H7 (cell line): ENCODE data around the gene VGF. TPM values are rescaled to one million over a fixed set of nuclear protein-coding genes. Genes with fewer than 3 reads are reported as not detected.
"Not testable (repeated sequence)": the region's sequence is repeated elsewhere in the genome, so short reads cannot be mapped to it uniquely, and the experiment has no call there.

Experiments used
- DNase-seq: peaks from one replicate; pipeline ENCODE4 v3.0.0; 2012
- H3K27me3 ChIP-seq: 2 replicates; pipeline ENCODE4 v1.6.0; 2011; ENCODE audit warnings: mild to moderate bottlenecking, low read length; ENCODE audit not compliant: control insufficient read depth, insufficient read depth
- H3K36me3 ChIP-seq: replicated peaks from 2 replicates; pipeline ENCODE4 v1.5.1; 2011; ENCODE audit warnings: low read length; ENCODE audit not compliant: control insufficient read depth, insufficient read depth
- H3K4me3 ChIP-seq: 2 replicates; pipeline ENCODE4 v1.5.1; 2011; ENCODE audit warnings: low read depth, mild to moderate bottlenecking, control low read depth, low read length, moderate library complexity; ENCODE audit not compliant: insufficient read depth
- total RNA-seq: library from RNA; depleted of rRNA; stranded (reverse); fragments of >200 nt; shearing (Covaris generic); gene quantifications from 2 replicates; pipeline ENCODE4 v1.2.3, GENCODE V29; 2014

Gene VGF
- total RNA-seq, 1 experiment from 2014 or later = 22.5 TPM

DNA sequence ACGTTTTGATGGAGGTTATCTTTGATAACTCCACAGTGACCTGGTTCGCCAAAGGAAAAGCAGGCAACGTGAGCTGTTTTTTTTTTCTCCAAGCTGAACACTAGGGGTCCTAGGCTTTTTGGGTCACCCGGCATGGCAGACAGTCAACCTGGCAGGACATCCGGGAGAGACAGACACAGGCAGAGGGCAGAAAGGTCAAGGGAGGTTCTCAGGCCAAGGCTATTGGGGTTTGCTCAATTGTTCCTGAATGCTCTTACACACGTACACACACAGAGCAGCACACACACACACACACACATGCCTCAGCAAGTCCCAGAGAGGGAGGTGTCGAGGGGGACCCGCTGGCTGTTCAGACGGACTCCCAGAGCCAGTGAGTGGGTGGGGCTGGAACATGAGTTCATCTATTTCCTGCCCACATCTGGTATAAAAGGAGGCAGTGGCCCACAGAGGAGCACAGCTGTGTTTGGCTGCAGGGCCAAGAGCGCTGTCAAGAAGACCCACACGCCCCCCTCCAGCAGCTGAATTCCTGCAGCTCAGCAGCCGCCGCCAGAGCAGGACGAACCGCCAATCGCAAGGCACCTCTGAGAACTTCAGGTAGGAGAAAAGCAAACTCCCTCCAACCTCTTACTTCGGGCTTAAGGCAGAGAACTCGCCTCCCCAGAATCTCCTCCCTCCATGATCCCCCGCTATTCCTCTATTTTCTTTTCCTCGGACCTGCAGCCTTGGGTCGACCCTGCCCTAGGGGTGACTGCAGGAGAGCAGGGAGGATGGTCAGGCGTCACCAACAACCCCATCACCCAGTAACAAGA, 38.5 kb downstream of the VGF start, which contains the start of gene SERPINE1:
SERPINE1 (plus strand) TSS at position 454 of the 809 bp plus-strand sequence. CDS start 1,290 bp downstream, outside the sequence.
- DNase-seq = peak; percentile 84
- Histone ChIP-seq H3K27me3 (no peaks in the 10 kb centered on the region), H3K4me3 (peak within 1 kb of the TSS; percentile 19; the same call in 1 of the 2 replicates), H3K36me3 (no peaks in the 10 kb centered on the region; the same call in 1 of the 2 replicates)

DNA sequence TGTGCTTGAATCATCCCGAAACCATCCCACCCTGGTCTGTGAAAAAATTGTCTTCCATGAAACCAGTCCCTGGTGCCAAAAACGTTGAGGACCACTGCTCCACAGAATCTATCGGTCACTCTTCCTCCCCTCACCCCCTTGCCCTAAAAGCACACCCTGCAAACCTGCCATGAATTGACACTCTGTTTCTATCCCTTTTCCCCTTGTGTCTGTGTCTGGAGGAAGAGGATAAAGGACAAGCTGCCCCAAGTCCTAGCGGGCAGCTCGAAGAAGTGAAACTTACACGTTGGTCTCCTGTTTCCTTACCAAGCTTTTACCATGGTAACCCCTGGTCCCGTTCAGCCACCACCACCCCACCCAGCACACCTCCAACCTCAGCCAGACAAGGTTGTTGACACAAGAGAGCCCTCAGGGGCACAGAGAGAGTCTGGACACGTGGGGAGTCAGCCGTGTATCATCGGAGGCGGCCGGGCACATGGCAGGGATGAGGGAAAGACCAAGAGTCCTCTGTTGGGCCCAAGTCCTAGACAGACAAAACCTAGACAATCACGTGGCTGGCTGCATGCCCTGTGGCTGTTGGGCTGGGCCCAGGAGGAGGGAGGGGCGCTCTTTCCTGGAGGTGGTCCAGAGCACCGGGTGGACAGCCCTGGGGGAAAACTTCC, 39.2 kb downstream of the VGF start:
- Histone ChIP-seq H3K36me3 (no peaks in the 10 kb centered on the region; the same call in 1 of the 2 replicates), H3K27me3 (no peaks in the 10 kb centered on the region), H3K4me3 (no peak overlapping the region)
- no peak for DNase-seq

DNA sequence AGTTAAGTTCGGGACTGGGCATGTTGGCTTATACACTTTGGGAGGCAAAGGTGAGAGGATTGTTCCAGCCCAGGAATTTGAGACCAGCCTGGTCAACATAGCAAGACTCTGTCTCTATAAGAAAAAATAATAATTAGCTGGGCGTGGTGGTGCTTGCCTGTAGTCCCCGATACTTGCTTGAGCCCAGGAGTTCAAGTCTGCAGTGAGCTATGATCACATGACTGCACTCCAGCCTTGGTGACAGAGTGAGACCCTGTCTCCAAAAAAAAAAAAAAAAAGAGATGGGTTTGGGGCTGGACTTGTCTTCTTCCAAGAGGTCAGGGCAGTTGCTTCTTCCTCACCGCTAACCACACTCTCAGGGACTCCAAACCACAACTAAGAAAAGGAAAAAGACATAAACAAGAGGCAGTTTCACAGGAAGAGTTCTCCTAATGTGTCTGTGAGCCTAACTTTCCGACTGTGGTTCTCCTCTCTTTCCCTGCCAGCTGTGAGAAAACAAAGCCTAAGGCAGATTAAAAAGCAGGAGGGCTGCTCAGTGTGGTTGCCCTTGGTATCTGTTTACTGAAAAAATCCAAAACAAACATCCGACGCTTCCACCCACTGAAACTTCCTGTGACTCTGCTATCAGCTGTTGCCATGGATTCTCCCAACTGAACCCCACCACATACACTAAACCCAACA, 40.9 kb downstream of the VGF start:
- H3K36me3 ChIP-seq = no peaks in the 10 kb centered on the region; the same call in 1 of the 2 replicates
- DNase-seq = peak; percentile 21
- H3K27me3 ChIP-seq = no peaks in the 10 kb centered on the region
- H3K4me3 ChIP-seq = no peak overlapping the region

DNA sequence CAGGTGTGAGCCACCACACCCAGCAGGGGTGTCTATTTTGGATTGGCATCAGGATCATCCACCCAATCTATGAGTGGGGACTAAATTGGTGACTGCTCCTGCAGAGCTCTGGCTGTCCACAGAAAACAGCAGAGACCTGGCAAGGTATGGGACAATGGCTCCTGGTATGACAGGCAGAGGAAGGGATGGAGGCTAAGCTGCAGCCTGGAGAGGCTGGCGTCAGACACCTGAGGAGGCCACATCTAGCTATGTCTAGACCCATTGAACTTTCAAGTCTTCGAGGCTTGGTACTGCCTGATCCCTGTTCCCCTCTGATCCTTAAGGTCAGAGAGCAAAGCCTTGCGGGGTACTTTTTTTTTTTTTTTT, 41.7 kb downstream of the VGF start:
- DNase-seq = peak; percentile 6
- Histone ChIP-seq H3K4me3 (no peak overlapping the region), H3K36me3 (no peaks in the 10 kb centered on the region; the same call in 1 of the 2 replicates), H3K27me3 (no peaks in the 10 kb centered on the region)

DNA sequence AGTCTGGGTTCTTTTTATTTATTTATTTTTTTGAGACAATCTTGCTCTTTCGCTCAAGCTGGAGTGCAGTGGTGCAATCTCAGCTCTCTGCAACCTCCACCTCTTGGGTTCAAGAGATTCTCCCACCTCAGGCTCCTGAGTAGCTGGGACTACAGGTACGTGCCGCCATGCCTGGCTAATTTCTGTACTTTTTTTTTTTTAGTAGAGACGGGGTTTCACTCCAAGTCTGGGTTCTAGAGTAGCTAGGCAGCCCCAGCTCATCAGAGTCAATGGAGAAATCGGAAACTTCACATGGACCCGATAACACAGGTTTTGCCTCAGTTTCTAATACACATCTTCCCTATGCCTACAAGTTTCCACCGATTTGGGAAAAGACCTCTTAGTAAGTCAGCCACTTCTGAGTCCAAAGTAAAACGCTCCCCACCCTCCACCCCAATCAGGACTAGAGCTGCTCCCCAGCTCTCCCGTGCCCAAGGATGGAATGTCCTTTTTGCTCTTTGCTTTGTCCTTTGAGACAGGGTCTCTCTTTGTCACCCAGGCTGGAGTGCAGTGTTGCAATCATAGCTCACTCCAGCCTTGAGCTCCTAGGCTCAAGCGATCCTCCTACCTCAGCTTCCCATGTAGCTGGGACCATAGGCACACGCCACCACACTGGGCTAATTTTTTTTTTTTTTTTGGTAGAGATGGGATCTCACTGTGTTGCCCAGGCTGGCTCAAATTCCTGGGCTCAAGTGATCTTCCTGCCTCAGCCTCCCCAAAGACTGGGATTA, 42.3 kb downstream of the VGF start:
- H3K36me3 ChIP-seq = no peaks in the 10 kb centered on the region
- DNase-seq = peak; percentile 13
- no peak overlapping the region for H3K4me3 ChIP-seq
- no peaks in the 10 kb centered on the region for H3K27me3 ChIP-seq

DNA sequence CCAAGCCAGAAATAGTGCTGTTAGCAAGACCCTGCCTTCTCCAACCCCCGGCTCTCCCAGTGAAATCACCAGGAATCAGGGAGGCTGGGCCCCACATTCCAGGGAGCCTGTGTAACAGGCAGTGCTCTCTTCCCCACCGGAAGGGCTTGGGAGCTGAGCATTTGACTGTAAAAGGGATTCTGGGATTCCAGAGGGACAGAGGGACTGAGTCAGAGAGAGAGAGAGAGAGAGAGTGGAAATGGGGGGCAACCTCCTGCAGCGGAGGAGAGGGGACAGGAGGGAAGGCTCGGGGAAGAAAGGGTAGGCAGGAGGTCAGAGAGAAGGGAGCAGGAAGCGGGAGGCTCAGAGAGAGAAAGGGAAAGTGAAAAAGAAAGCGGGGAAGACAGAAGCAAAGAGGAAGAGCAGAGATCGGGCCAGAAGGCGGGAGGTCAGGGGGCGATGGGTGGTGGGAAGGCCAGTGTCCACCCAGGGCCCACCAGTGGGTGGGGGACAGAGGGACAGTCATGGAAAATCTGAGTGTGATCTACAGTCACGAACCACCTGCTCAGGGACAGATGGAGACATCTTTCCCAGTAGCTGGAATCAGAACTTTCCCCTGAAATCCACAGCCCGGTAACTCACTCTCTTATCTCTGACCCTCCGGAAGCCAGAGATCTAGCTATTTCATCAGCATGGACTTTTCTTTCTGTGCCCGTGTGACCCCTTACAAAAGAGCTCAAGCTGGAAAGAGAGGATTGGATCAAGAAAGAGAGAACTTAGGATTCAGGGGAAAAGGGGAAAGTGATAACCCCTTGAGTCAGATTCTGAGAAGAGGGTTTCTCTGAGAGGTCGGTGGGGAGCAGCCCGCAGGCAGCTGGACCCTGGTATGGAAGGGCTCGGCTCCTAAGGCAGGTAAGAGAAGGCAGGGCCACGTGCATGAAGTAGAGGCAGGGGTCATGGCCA, 43.1 kb downstream of the VGF start:
- H3K4me3 ChIP-seq = no peak overlapping the region
- no peaks in the 10 kb centered on the region for H3K27me3 ChIP-seq
- DNase-seq = peak; percentile 72
- H3K36me3 ChIP-seq = no peaks in the 10 kb centered on the region

DNA sequence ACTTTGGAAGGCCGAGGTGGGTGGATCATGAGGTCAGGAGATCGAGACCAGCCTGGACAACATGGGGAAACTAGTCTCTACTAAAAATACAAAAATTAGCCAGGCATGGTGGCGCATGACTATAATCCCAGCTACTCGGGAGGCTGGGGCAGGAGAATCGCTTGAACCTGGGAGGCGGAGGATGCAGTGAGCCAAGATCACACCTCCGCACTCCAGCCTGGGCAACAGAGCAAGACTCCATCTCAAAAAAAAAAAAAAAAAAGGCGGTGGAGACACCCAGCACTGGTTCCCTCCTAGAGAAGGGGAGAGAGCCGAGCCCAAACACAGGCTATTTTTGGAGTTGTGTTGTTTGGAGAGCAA, 43.8 kb downstream of the VGF start:
- H3K36me3 ChIP-seq, H3K4me3 ChIP-seq, DNase-seq: not testable (repeated sequence)

DNA sequence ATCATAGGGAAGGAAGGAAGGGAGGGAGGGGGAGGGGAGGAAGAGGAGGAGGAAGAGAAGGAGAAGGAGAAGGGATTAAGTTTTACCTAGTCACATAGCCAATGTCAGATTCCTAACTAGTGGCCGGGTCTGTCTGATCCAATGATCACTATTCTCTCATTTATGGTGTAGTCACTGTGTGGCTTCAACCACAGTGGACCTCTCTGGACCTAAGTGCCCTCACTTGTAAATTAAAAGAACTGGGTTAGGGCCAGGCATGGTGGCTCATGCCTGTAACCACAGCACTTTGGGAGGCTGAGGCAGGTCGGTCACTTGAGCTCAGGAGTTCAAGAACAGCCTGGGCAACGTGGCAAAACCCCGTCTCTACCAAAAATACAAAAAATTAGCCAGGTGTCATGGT, 45.1 kb downstream of the VGF start:
- Histone ChIP-seq H3K4me3 (no peak overlapping the region), H3K27me3 (no peaks in the 10 kb centered on the region), H3K36me3 (no peaks in the 10 kb centered on the region)
- no peak for DNase-seq

More for the DNA sequence above, 43.8 kb downstream of the VGF start:
- H3K27me3 ChIP-seq = not testable (repeated sequence)

DNA sequence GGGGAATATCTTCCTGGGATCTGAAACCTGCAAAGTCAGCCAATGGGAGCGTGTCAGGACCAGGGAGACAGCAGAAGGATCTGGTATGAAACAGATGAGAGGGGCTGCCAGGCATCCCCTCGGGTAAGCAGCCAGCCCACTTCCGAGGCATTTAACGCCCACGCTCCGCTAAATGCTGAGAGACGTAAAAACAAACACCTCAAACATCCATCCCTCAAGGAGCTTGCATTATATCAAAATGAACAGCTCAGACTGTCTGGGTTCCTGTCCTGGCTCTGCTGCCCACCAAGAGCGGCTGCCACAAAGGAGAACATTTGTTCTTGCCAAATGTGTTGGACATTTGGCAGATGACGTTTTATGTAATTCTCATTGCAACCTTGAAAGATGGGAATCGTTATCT, 45.5 kb downstream of the VGF start:
- no peak overlapping the region for H3K4me3 ChIP-seq
- DNase-seq = peak; percentile 36
- no peaks in the 10 kb centered on the region for H3K36me3 ChIP-seq
- no peaks in the 10 kb centered on the region for H3K27me3 ChIP-seq

DNA sequence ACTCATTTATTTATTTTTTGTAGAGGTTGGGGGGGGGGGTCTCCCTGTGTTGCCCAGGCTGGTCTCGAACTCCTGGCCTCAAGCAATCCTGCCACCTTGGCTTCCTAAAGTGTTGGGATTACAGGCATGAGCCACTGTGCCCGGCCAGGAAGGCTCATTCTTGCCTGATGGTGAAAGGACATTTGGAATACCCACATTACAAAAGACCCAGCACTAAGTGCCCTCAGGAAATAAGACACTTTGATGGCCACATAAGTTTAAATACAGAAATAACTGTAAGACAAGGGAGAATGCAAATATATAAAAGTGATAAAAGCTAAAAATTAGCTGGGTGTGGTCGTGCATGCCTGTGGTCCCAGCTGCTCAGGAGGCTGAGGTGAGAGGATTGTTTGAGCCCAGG, 46.5 kb downstream of the VGF start:
- no peak for DNase-seq
- no peaks in the 10 kb centered on the region for H3K27me3 ChIP-seq
- H3K36me3 ChIP-seq = no peaks in the 10 kb centered on the region

DNA sequence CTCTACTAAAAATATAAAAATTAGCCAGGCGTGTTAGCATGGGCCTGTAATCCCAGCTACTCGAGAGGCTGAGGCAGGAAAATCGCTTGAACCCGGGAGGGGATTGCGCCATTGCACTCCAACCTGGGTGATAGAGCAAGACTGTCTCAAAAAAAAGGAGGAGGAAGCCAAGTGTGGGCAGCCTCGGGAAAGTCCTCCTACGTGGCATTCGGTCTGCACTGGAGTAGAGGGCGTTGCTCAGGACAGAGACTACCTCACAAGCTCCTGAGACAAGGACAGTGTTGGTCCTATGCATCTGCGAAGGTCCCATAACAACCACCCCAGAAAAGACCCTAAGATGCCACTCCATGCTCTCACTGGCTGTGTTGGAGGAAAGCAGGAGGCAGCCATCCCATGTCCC, 48.5 kb downstream of the VGF start:
- no peaks in the 10 kb centered on the region for H3K36me3 ChIP-seq
- H3K27me3 ChIP-seq = no peaks in the 10 kb centered on the region
- H3K4me3 ChIP-seq = no peak overlapping the region
- no peak for DNase-seq

More for the DNA sequence above, 46.5 kb downstream of the VGF start:
- no peak overlapping the region for H3K4me3 ChIP-seq

DNA sequence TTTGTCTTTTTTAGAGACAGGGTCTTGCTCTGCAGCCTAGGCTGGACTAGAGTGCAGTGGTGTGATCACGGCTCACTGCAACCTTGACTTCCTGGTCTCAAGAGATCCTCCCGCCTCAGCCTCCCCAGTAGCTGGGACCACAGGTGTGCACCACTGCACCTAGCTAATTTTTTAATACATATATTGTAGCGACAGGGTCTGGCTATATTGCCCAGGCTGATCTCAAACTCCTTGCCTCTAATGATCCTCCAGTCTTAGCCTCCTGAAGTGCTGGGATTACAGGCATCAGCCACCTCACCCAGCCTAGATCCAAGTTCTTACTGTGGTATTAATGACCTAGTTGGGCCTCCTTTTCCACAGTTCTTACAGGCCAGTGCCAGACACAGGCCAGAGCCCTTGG, 50.2 kb downstream of the VGF start:
- H3K36me3 ChIP-seq = no peaks in the 10 kb centered on the region
- H3K27me3 ChIP-seq = no peaks in the 10 kb centered on the region
- no peak overlapping the region for H3K4me3 ChIP-seq
- DNase-seq = no peak

DNA sequence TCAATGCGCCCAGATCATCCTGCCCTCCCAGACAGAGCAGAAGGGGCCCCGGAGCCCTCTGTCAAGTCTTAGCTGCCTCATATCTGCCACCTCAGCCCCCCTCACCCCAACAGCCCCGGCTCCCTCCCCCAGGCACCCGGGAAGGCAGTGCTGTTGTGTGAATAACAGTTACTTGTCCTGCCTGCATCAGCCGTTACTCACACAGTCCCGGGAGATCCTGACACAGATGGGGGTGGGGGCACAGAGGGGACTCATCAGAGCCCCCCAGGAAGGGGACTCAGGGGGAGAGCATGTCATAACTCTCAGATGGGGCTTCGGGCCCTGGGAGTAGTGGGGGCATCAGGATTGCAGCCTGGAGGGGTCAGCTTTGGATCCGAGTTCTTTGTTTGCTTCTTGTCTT, 50.9 kb downstream of the VGF start:
- H3K27me3 ChIP-seq = no peaks in the 10 kb centered on the region
- DNase-seq = no peak
- no peak overlapping the region for H3K4me3 ChIP-seq
- no peaks in the 10 kb centered on the region for H3K36me3 ChIP-seq
